Right renal cortex interstitium (tissue), 3 donors: ENCODE results near the gene GPBP1. TPM values are rescaled to one million over a fixed set of nuclear protein-coding genes. Genes with fewer than 3 reads are reported as not detected.
"Not testable (repeated sequence)": the region's sequence is repeated elsewhere in the genome, so short reads cannot be mapped to it uniquely, and the experiment has no call there.

Source experiments
- DNase-seq, 3 donors: peaks; one replicate each; pipeline ENCODE4 v3.0.0-alpha.2; 2013; ENCODE audit warnings: low read depth in 3 of 3, low spot score in 2 of 3
- polyA plus RNA-seq, 3 donors: library from polyadenylated mRNA; unstranded; fragments of 120-200 nt; gene quantifications; one replicate each; pipeline ENCODE4 v1.2.1, GENCODE V29; 2013; ENCODE audit not compliant: insufficient read length in 3 of 3

Gene GPBP1
- polyA plus RNA-seq, 3 donors: 144 to 160 (median 156) TPM

GRCh38 chr5:57267805-57268204, 93.9 kb downstream of the GPBP1 start:
- DNase-seq: no peak

- no peak for DNase-seq
These were observed 102.5 kb downstream of the GPBP1 start for GRCh38 chr5:57276353-57276752.

GRCh38 chr5:57277085-57277484, 103.2 kb downstream of the GPBP1 start:
- DNase-seq: peak in 1 of 3 donors; percentile 12

- DNase-seq: no peak
These were observed 107.0 kb downstream of the GPBP1 start for GRCh38 chr5:57280853-57281252.

GRCh38 chr5:57285084-57285483, 111.2 kb downstream of the GPBP1 start:
- DNase-seq: not testable (repeated sequence)

- DNase-seq: no peak
These were observed 118.0 kb downstream of the GPBP1 start for GRCh38 chr5:57291894-57292293.

GRCh38 chr5:57292336-57292735, 118.5 kb downstream of the GPBP1 start:
- DNase-seq: no peak

GRCh38 chr5:57298295-57298984, 124.6 kb downstream of the GPBP1 start:
- DNase-seq: peak; percentile 75 to 83 (median 77)

- peak; percentile 75 to 84 (median 78) for DNase-seq
These were observed 125.2 kb downstream of the GPBP1 start for GRCh38 chr5:57298985-57299491.

GRCh38 chr5:57299986-57300385, 126.1 kb downstream of the GPBP1 start:
- no peak for DNase-seq

- no peak for DNase-seq
These were observed 128.3 kb downstream of the GPBP1 start for GRCh38 chr5:57302164-57302563.

- no peak for DNase-seq
These were observed 128.8 kb downstream of the GPBP1 start for GRCh38 chr5:57302643-57303042.

GRCh38 chr5:57303985-57304384, 130.1 kb downstream of the GPBP1 start:
- no peak for DNase-seq

- no peak for DNase-seq
These were observed 131.1 kb downstream of the GPBP1 start for GRCh38 chr5:57304931-57305330.

GRCh38 chr5:57306359-57306758, 132.5 kb downstream of the GPBP1 start:
- no peak for DNase-seq

- DNase-seq: no peak
These were observed 133.7 kb downstream of the GPBP1 start for GRCh38 chr5:57307516-57307915.

- not testable (repeated sequence) for DNase-seq
These were observed 135.2 kb downstream of the GPBP1 start for GRCh38 chr5:57309022-57309421.

- DNase-seq: no peak
These were observed 137.4 kb downstream of the GPBP1 start for GRCh38 chr5:57311251-57311650.

GRCh38 chr5:57311921-57312735, 138.3 kb downstream of the GPBP1 start:
- no peak for DNase-seq

- no peak for DNase-seq
These were observed 139.9 kb downstream of the GPBP1 start for GRCh38 chr5:57313716-57314115.
